HL-60/S4 (cell line): ENCODE results near the gene JPH2.

ENCODE experiments used
- in situ Hi-C: fragments of 300-500 bp; cut with MboI; formaldehyde crosslinking; loops from 2 replicates; pipeline ENCODE4 v1.14.3; 2022; ENCODE audit warnings: low sequenced_read_pairs

The JPH2 gene

GRCh38 chr20:44188752-44189151 is 1.8 kb upstream of the JPH2 start:
- in situ Hi-C loops = loop anchor here (5.0 kb wide), 1 partner anchor 71 kb away; no protein-coding TSS in a partner anchor

DNA sequence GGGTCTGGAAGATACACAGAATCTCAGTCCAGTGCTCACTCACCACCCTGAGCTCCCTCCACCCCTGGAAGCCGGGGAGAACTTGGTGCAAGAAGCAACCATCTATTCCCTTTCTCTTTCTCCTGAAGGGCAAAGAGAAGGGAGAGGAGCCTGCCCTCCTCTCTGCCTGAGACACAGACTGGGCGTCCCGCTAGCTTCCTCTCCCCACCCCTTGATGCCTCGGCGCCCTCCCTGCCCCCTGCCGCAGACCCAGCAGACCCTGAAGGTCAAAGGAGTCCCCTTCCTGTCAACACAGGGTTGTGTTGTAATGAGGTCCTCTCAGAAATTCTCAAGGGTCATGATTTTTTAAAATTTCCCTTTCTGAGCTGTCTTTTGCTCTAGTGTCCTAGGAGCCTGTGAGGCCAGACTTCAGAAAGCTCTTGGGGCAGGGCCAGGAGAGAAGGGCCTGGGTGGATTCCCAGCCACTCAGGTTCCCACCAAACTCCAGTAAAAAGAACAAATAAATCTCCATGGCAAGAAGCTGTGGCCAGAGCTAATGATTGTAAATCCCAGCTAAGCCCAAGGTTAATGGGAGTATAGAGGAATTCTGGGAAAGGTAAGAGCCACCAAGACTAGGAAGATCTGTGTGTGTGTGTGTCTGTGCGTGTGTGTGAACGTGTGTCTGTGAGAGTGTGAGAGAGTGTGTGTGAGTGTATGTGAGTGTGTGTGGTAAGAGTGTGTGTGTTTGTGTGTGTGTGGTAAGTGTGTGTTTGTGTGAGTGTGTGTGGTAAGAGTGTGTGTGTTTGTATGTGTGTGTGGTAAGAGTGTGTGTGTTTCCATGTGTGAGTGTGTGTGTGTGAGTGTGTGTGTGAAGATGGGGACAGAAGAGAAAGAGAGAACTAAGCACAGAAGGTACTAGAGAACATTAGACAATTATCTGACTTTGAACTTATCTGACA is 1.1 kb upstream of the JPH2 start:
- in situ Hi-C loops = loop anchor here (5.0 kb wide), 1 partner anchor 71 kb away; no protein-coding TSS in a partner anchor

GRCh38 chr20:44186674-44187053 is 324 bp downstream of the JPH2 start:
- in situ Hi-C loops = loop anchor here (5.0 kb wide), 1 partner anchor 69 kb away; no protein-coding TSS in a partner anchor

DNA sequence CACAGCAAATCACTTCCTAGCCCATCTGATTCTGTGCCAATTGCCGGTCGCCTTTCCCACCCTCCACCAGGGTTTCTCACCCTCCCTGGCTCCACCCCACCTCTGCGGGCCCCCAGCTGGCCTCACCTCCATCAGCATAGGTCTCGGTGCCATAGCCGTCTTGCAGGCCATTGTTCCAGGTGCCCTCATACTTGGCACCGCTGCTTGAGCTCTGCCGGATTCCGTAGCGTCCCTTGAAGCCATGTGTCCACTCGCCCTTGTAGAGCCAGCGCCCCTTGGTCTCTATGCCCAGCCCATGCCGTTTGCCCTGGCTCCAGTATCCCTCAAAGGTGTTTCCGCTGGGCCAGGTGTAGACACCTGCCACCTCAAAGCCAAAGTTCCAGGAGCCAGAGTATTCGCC is 787 bp downstream of the JPH2 start:
- in situ Hi-C loops = loop anchor here (5.0 kb wide), 1 partner anchor 69 kb away; no protein-coding TSS in a partner anchor

GRCh38 chr20:44185574-44185973 is 1.4 kb downstream of the JPH2 start:
- in situ Hi-C loops = loop anchor here (5.0 kb wide), 1 partner anchor 68 kb away; no protein-coding TSS in a partner anchor

- in situ Hi-C loops = no loop called here
These were observed 3.7 kb downstream of the JPH2 start for GRCh38 chr20:44183282-44183681.

- in situ Hi-C loops = no loop called here
These were observed 4.1 kb downstream of the JPH2 start for GRCh38 chr20:44182863-44183262.

DNA sequence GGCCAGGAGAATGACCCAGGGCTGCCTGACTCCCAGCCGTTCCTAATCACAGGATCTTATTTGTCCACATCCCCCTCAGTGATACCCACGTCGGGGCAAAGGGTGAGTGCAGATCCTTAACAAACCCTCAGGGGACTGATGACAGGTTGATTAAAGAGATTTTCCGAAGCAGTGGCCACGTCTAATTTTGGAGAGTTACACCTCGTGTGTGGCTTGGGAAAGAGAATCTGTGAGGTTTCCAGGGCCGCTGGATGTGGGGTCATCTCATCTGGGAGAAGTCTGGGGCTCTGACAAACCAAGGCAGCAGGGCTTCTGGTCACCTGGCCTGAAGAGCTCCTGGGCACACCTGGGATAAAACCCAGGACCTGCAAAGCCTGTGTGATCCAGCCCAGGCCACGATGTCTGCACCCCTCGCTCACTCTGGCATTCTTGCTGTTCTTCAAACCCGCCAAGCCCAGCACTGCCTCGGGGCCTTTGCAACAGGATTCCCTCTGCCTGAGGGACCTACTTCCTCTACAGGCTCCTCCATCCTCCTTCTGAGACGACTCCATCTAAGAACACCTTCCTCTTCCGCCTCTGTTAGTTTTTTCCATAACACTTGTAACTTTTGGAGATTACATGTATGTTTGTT is 4.7 kb downstream of the JPH2 start:
- in situ Hi-C loops = no loop called here

DNA sequence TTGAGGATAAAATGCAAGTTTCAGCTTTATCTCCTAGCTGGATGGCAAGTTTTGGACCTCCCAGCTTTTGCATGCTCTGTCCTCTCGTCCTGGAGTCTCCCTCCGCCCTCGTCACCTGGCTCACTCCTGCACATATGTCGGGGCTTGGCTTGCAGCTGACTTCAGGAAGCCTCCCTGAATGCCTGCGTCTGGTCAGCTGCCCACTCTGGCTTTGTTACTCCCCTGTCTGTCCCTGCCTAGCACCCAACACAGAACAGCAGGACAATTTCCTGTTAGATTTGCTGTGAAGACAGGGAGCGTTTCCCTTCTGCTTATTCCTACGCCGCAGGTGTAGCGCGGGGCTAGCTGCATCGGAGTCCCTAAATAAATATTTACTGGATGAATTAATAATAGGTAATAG is 5.4 kb downstream of the JPH2 start:
- in situ Hi-C loops = no loop called here

GRCh38 chr20:44180814-44181213 is 6.2 kb downstream of the JPH2 start:
- in situ Hi-C loops = no loop called here

DNA sequence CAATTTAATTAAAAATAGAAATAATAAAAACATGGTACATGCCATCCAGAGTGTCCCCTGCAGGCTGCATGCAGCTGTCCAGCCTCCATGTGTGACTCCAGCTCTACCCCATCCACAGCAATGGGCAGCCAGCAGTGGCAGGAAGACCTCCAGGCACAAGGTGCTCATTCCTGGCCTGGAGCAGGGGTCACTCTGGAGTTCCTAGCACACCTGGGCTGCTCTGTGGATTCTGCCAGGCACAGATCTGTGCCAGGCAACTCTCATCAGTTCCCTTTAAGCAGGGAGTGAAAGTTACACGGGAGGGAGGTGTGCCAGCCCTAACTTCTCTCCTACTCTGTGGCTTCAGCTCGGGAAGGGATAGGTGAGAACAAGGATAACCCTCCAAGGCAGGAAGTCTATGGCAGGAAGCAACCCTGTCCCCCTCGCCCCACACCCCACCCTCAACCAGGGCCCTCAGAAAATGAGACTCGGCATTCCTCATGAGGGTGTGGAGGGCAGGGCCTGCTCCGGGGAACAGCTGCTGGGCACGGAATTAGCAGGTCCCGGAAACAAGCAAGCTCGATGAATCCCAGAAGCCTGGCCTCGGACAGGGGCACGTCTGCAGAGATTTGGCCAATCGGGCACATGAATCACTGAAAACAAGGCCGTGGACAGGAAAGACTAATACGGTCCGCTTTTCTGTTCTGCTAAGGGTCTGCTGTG is 10.0 kb downstream of the JPH2 start:
- in situ Hi-C loops = no loop called here

- in situ Hi-C loops = no loop called here
These were observed 11.8 kb downstream of the JPH2 start for GRCh38 chr20:44174996-44175765.

GRCh38 chr20:44173846-44174245 is 13.1 kb downstream of the JPH2 start:
- in situ Hi-C loops = no loop called here

DNA sequence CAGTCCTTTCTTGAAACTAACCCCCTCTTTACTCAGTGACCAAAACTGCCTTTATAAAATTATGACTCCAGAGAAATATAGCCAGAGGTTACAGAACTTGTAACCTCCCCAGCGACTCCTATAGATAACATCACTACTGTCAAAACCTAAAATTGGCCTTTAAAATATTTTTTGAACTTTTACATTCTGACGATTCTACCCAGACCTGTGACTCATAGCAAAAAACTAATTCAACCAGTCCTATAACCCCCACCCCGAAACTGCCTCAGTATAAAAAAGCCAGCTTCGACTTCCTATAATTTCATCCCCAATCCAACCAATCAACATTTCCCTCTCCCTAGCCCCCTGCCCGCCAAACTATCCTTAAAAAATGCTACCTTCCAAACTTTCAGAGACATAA is 13.9 kb downstream of the JPH2 start:
- in situ Hi-C loops = no loop called here

DNA sequence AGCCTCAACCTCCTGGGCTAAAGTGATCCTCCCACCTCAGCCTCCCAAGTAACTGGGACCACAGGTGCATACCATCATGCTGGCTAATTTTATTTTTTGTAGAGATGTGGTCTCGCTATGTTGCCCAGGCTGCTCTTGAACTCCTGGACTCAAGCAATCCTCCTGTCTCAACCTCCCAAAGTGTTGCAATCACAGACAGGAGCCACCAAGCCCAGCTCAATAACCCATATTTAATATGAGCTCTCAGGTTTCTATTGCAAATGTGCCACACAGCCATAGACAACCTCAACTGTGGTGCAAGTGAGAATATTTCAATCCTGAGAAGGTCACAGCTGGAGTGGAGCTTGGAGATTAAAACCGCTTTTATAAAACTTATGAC is 14.4 kb downstream of the JPH2 start:
- in situ Hi-C loops = no loop called here

GRCh38 chr20:44171775-44172571 is 15.0 kb downstream of the JPH2 start:
- in situ Hi-C loops = no loop called here

GRCh38 chr20:44170816-44171410 is 16.1 kb downstream of the JPH2 start:
- in situ Hi-C loops = no loop called here

- in situ Hi-C loops = no loop called here
These were observed 19.3 kb downstream of the JPH2 start for GRCh38 chr20:44167736-44168135.

DNA sequence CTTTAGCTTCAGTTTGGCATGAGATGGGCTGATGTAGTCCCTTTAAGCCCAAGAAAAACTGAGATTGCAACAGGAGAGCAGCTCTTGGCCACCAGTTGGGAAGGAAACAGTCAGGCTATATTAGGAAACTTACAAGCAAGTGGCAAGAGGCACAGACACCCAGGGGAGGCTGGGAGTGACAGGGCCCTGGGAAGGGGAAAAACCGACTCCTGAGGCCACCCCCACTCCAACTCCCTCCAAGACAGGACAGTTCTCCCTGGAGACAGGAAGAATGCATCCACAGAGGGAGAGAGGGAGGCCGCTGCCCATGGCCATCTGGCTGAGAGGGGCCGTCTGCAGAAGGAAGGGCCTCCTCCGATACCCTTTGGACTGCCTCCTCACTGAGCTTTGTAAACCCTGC is 20.5 kb downstream of the JPH2 start:
- in situ Hi-C loops = no loop called here
